Inflammatory macrophage treated with lipopolysaccharide for 4 hours (primary cell): Measurements from ENCODE around the gene PROC.
"Not testable (repeated sequence)": the region's sequence is repeated elsewhere in the genome, so short reads cannot be mapped to it uniquely, and the experiment has no call there.

ENCODE experiments used
- DNase-seq: peaks from one replicate; pipeline ENCODE4 v3.0.0-alpha.2; 2020

The PROC gene

DNA sequence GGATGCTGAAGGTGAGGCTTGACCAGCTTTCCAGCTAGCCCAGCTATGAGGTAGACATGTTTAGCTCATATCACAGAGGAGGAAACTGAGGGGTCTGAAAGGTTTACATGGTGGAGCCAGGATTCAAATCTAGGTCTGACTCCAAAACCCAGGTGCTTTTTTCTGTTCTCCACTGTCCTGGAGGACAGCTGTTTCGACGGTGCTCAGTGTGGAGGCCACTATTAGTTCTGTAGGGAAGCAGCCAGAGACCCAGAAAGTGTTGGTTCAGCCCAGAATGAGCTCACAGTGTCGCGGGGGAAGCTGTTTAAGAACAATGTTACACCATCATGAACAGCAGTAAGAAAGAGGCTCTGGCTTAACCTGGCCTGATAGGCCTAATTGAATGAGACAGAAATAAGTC is 11.1 kb downstream of the PROC start:
- no peak for DNase-seq

DNA sequence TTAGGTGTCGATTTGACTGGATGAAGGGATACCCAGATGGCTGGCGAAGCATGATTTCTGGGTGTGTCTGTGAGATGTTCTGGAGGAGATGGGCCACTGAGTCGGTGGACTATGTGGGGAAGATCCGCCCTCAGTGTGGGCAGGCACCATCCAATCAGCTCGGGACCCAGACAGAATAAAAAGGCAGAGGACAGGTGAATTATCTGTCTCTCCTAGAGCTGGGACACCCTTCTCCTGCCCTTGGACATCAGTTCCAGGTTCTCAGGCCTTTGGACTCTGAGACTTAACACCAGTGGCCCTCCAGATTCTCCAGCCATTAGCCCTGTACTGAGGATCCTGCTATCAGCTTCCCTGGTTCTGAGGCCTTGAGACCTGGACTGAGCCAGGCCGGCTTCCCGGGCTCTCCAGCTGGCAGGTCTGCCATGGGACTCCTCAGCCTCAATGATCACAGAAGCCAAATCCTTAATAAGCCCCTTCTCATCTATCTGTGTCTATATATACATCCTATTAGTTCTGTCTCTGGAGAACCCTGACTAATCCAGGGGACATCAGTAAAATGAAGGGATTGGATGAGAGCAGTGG is 11.7 kb downstream of the PROC start:
- DNase-seq = no peak

DNA sequence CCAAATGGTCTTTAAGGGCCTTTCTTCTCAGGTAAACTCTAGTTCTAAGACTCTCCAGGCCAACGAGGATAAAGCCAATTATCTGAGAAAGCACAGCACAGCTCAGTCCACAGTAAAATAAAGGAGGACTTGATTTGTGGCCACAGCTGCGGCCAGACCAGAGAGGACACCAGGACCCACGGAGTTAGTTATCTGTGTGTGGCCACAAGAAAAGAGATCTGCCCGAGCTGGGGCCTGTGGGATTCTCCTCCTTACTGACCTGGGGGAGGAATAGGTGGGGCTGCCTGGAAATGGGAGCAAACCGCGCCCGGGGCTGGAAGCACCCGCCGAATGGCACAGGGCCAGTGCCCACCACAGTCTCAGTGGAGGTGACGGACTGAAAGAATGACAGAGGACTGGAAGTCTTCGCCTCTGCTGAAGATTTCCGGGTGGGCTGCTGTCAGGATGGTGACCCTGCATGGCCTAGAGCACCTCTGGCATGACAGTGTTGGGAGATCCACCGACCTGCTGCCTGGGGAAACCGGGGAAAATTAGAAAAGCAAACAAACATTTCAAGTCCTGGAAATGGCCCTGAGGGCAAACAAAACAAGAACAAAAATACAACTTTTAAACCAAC is 13.3 kb downstream of the PROC start:
- no peak for DNase-seq

DNA sequence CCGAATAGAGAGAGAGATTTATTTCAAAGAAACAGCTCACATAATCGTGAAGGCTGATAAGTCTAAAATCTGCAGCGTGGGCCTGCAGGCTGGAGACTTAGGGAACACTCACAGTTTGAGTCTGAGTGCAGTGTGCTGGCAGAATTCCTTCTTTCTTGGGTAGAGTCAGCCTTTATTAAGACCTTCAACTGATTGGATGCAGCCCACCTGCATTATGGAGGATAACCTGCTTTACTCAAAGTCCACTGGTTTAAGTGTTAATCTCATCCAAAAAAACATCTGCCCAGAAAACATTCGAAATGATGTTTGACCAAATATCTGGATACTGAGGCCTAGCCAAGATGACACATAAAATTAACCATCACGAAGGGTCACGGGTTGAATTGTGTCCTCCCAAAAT is 16.3 kb downstream of the PROC start:
- DNase-seq = no peak

DNA sequence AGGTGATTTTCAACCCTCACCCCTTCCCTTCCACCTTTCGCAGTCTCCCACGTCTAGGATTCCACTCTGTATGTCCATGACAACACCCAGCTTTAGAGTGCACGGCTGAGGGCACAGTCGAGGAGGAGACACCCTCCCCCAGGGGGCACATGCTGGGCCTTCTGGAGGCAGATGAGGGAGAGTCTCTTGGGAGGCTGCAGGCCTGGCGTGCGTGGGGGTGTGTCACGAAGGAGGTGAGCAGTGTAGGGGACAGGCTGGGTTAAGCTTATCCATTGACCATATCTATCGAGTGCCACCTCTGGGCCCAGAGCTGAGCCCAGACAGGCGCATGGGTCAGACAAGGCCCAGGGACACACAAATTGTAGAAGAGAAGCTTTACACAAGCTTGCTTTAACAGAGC is 18.8 kb downstream of the PROC start:
- DNase-seq = no peak

DNA sequence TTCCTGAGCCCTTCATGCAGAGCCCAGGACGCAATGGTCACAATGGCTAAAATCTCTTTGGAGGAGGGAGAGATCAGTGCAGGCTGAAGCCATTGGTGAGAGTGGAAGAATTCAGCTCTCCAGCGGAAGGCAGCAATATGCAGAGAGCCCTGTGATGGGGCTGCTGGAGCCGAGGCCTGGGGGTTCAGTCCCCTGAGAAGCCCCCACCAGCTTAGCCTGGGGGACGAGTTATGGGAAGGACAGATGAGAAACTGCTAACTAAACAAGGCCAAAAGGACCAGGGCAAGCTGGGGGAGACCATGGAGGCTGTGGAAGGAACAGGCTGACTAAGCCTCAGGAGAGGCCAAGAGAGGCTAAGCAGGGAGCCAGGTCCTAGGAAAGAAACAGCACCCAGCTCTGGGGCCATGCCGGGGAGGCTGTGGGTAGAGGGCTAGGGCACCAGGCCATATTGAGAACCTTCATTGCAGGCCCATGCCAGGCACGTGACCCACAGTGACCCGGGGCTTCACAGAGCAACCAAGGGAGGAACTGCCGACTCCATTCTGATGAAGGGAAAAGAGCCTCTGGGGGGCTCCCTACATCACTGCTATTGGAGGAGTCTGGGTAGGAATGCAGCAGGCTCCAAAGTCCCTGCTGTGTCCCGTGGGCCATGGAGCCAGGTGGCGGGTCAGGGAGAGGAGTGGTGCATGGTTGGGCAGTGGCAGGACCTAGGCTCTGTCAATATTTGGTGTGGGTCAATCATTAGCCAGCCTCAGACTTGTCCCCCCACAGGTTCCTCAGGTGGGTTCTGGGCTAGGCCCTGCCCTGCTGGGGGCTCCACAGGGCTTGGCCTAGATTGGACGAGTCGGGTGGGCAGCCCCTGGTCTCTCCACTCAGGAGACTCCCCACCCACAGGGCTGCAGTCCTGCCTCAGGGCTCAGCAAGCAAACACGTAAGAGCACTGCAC is 19.8 kb downstream of the PROC start:
- no peak for DNase-seq

DNA sequence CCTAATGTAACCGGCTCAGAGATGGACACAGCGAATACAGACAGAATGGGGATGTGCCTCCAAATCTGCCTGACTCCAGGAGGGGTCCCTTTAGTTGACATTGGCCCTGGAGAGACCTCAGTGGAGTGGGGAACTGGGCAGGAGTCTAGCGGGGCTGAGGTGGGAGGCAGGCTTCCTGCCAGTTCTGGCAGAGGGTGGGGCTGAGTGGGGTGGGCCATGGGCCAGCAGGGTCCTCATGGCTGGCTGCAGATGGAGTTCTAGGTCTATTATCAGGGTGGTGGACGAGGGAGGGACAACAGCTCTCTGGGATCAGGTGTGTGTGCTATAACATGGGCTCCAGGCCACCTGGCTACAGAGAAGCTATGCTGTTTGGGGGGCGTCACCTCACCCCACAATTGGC is 21.1 kb downstream of the PROC start:
- DNase-seq = no peak

DNA sequence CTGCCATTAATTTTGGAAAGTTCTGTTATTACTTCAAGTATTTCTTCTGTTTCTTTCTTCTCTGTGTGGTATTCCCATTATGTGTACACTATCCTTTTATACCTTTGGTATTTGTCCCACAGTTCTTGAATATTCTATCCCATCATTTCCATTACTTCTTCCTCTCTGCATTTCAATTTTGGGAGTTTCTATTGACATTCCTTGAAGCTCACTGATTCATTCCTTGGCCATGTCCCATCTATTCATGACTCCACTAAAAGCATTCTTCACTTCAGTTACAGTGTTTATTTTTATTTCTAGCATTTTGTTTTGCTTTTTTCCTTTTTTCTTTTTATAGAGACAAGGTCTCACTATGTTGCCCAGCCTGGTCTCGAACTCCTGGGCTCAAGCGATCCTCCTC is 30.3 kb downstream of the PROC start:
- no peak for DNase-seq

DNA sequence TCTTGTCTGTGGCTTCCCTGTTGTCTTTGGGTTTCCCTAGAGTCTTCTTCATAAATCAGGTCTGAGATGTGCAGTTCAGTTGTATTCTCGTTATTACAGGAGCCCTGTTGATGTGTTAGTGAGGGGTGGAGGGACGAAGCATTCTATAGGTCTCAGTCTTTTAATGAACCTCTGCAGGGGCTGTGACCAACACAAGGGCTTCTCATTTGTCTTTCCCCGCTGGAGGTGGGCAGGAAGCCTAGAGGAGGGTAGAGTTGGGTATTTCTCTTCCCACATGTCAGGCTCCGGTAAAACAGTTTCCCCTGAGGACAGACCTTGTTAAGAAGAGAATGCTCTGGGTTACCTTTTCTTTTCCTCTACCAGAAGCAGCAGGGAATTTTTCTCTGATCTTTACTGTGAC is 31.2 kb downstream of the PROC start:
- no peak for DNase-seq

DNA sequence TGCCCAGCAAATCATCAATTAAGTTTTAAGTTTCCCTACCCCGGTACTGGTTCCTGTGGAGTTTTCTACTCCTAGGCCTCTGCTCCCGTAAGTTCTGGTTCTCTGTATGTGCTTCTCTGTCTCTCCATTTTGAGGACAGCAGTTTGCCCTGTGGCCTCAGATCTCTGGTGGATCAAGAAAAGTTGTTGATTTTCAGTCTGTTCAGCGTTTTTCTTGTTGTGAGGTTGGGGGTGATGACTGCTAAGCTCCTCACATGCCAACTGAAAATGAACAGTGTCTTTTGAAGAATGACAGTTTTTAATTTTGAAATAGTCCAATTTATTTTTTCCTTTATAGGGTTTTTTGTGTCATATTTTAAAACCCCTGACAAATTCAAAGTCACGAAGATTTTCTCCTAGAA is 31.7 kb downstream of the PROC start:
- DNase-seq = no peak

DNA sequence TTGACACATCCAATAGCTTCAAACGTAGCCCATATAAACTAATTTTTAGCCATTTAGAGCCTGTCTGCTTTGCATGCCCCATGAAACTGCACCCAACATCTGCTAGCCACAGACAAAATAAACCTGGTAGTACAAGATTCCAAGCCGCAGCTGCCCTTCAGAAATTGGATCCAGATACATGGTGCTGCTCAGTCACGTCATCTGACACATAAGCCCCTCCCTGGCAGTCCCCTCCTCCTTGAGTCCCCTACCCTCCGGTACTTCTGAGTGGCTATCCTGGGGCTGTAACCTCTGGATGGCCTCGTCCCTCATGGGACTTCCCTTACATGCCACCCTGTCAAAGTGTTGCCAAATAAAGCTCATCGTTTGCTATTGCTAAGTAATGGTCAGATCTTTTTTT is 33.8 kb downstream of the PROC start:
- no peak for DNase-seq

DNA sequence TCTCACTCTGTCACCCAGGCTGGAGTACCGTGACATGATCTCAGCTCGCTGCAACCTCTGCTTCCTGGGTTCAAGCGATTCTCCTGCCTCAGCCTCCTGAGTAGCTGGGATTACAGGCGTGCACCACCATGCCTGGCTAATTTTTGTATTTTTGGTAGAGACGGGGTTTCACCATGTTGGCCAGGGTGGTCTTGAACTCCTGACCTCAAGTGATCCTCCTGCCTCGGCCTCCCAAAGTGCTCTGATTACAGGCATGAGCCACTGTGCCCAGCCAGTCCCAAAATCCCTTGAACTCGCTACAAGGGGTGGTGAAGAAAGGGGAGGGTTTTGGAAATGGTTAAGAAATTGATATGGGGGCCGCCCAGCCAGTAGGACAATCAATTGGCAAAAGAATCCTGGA is 34.2 kb downstream of the PROC start:
- not testable (repeated sequence) for DNase-seq

DNA sequence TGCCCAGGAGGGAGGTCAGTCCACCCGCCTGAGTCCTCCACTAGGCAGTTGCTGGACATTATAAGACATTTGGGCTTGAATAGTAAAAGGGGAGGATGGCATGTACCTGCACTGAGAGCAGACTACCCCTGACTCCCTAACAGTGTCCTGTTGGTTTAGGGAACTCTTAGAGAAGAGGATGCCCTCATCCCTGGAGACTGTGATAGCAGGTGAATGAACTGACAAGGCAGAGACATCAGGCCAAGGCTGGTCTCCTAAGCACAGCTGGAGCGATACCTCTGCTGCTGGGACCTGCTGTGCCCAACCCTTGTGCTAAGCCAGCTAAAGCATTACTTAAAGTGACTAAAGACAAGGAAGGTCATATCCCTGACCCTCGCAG is 34.8 kb downstream of the PROC start:
- DNase-seq = no peak

DNA sequence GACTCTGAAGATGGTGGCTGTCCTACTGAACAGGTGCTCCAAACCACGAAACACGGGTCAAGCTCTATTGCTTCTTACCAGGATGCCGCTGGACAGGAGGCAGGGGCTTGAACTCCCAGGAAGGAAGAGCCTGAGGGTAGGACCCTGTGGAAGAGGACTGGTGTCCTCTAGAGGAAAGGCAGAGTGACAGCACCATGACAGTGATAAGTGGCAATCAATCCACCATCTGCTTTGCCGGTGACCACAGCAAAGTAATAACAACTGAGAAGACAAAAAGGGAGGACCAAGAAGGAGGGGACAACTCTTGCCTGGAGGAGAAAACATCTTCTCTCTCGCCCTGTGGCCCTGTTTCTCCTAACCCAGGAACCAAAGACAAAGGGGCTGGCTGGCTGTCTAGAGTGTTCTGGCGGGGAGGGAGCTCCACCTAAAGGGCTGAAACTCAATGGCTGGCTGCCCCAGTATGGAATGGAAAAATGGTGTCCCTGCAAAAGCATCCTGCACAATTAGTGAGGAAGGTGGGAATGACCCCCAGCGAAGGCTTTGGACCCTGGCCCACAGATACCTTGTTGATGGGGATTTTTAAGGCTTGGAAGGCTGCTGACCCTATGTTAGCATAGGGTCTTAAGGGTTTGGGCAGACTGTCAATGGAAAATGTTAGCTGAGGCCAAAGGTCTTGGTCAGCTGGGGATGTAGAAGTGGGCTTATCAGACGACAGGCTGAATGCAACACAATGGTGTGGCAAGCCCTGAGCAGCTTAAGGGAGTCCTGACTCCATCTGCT is 35.4 kb downstream of the PROC start:
- peak; percentile 14 for DNase-seq

DNA sequence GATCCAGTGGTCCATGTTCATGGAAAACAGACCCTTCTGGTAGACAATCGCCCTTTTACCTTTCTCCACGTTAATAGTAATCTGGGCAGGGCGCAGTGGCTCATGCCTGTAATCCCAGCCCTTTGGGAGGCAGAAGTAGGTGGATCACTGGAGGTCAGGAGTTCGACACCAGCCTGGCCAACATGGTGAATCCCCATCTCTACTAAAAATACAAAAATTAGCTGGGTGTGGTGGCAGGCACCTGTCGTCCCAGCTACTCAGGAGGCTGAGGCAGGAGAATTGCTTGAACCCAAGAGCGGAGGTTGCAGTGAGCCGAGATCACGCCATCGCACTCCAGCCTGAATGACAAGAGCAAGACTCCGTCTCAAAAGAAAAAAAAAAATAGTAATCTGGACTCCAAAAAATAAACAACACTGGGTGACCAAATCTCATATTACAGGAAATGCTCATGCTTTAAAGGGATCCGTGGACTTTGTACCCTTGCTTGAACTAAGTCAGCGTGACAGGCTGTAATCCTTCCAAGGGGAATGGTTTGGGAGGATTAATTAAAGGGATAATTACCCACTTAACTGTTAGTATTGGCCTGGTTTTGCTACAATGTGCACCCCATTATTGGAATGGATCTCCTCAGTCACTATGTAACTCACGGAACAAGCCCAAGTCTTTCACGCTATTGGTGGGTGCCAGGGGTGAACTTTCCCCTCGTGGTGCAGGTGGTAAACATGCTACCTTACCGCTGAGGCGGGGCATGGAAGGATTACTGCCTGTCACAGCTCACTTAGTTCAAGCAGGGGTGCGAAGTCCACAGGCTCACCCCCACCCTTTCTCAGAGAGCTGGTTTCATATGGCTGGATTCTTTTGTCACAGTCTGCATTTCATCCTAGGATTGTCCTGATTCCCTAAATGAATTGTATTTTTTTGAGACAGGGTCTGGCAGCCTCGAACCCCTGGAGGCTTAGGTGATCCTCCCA is 36.7 kb downstream of the PROC start:
- DNase-seq = no peak

DNA sequence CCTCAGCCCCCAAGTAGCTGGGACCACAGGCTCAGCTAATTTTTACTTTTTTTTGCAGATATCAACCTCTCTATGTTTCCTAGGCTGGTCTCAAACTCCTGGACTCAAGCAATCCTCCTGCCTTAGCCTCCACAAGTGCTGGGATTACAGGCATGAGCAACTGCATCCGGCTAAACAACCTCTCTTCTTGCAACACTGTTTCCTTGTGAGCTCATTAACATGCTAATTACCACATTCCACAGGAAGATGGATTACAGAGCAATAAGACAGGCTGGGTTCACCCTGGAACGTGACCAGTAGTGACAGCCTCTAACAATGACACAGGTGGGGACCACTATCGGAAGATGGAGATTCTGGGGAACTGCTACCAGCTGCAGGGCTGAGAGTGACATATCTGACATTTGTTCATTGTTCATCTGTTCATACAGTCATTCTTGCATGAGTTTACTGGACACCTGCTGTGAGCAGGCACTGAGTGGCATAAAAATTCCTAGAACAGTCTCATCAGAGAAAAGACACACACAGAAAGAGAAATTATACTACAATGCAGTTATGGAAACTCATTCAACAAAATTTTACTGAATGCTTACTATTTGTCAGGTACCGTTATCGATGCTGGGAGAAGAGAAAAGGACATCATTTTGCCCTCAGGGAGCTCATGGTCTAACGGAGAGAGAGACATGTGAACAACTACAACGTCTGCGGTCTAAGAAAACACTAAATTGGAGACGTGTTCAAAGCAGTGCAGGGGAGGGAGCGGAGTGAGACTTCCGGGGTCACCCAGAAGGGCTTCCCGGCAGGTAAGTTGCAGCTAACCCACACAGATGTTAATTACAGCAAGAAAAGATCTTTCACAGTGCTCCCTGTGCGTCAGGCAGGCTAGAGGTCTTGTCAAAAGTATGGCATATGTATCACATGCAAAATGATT is 37.6 kb downstream of the PROC start:
- DNase-seq = no peak

DNA sequence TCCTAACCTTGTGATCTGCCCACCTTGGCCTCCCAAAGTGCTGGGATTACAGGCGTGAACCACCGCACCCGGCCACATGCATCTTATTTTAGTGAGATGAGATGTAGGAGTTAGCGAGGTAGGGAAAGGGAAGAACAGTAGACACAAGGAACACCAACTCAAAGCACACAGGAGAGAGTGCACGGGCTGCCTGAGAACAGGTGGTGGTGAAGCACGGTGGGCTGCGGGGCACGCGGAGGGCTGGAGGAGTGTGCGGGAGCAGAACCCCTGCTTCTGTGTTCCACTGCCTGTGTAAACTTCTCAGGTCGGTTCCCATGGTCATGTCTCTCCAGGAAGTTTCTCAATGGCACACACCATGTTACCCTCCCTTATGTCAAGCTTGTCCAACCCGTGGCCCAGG is 38.7 kb downstream of the PROC start:
- DNase-seq = no peak

DNA sequence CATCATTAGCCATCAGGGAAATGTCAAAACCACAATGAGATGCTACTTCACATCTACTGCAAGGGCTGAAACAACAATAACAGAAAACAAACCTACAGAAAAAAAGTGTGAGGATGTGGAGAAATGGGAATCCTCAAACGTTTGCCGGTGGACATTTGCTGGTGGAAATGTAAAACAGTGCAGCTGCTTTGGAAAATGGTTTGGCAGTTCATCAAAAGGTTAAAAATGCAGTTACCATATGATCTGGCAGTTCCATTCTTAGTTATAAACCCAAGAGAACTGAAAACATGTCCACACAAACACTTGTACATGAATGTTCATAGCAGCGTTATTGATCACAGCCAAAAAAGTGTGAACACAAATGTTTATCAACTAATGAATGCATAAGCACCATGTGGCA is 44.2 kb downstream of the PROC start:
- DNase-seq = no peak

DNA sequence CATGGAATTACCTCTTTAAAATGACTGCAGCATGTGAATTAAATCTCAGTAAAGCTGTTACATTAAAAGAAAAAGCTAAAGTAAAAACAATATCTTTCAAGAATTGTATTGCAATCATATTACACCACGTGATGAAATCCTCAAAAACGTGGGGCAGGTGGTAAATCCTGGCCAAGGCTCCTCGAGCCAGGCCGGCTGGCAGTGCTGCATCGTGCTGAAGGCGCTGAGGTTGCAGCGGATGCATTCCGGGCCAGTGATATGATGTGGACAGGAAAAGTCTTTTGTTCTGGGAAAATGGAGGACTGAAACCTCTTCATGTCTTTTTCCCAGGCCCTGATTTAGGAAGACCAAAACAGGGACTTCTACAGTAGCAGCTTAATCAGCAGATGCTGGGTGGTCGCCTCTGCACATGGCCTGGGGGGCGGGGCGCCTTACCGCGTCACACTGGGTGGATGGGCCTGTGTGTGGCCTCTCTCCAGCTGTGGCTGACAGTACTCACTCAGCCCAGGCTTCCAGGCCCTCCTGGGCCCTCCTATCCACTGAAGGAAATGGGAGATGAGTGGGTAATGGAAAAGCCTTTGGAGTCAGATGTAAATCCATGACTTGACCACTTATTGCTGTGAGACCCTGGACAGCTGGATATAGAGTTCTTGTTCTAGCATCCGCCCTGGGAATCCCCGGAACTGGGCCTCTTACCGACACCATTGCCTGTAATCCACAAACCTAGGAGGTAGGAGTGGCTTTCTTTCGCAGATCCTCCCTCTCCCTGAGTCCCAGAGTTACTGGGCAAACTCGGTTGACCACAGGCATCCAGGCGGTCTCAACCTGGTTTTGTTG is 45.1 kb downstream of the PROC start:
- no peak for DNase-seq
